Ascending aorta (tissue), 2 donors: ENCODE results near the gene PDE4DIP. TPM values are rescaled to one million over a fixed set of nuclear protein-coding genes. Genes with fewer than 3 reads are reported as not detected.
"Not testable (repeated sequence)": the region's sequence is repeated elsewhere in the genome, so short reads cannot be mapped to it uniquely, and the experiment has no call there.

Experiments used
- DNase-seq, 2 donors: peaks; one replicate each; pipeline ENCODE4 v3.0.0-alpha.2; 2019; ENCODE audit warnings: low spot score in 2 of 2
- H3K27ac ChIP-seq, 2 donors: fragments of 200-600 bp; sonication (generic); one replicate each; pipeline ENCODE4 v1.5.1; 2016 to 2017; ENCODE audit warnings: mild to moderate bottlenecking in 1 of 2
- H3K27me3 ChIP-seq: fragments of 200-600 bp; sonication (generic); one replicate; pipeline ENCODE4 v1.5.1; 2017
- H3K36me3 ChIP-seq, 2 donors: fragments of 200-600 bp; sonication (generic); one replicate each; pipeline ENCODE4 v1.5.1; 2016
- H3K4me1 ChIP-seq, 2 donors: fragments of 200-600 bp; sonication (generic); one replicate each; pipeline ENCODE4 v1.5.1; 2016 to 2017; ENCODE audit warnings: mild to moderate bottlenecking in 1 of 2
- H3K4me3 ChIP-seq, 2 donors: fragments of 200-600 bp; sonication (generic); one replicate each; pipeline ENCODE4 v1.5.1; 2016 to 2017; ENCODE audit warnings: mild to moderate bottlenecking in 1 of 2
- H3K9me3 ChIP-seq, 2 donors: fragments of 200-600 bp; sonication (generic); one replicate each; pipeline ENCODE4 v1.5.1; 2016
- intact Hi-C: fragments of 100-400 bp; cut with DNase I; formaldehyde crosslinking; loops from one replicate; pipeline ENCODE4 v1.15.1; 2023
- total RNA-seq: library from RNA; depleted of rRNA; stranded (reverse); fragments of >200 nt; gene quantifications from one replicate; pipeline ENCODE4 v1.1.0, GENCODE V29; 2016

Gene PDE4DIP
- total RNA-seq, 1 donor from 2014 or later, result 164 TPM

GRCh38 chr1:149043056-149043455, 198.8 kb downstream of the PDE4DIP start:
- H3K4me1 ChIP-seq, H3K27me3 ChIP-seq, DNase-seq, intact Hi-C loops, H3K4me3 ChIP-seq, H3K36me3 ChIP-seq, H3K9me3 ChIP-seq, H3K27ac ChIP-seq: not testable (repeated sequence)

GRCh38 chr1:149064611-149065010, 220.4 kb downstream of the PDE4DIP start:
- H3K36me3 ChIP-seq, DNase-seq, intact Hi-C loops, H3K27ac ChIP-seq, H3K4me3 ChIP-seq, H3K4me1 ChIP-seq, H3K27me3 ChIP-seq, H3K9me3 ChIP-seq: not testable (repeated sequence)

- H3K4me1 ChIP-seq, H3K27me3 ChIP-seq, intact Hi-C loops, H3K36me3 ChIP-seq, H3K27ac ChIP-seq, H3K9me3 ChIP-seq, DNase-seq, H3K4me3 ChIP-seq: not testable (repeated sequence)
These were observed 231.4 kb downstream of the PDE4DIP start for GRCh38 chr1:149075505-149076127.

Other genes starting within 250 kb of the PDE4DIP start
- gene NBPF14, start 248.4 kb upstream of the PDE4DIP start, total RNA-seq, result 23.8 TPM
- 52.5 TPM for gene NUDT4B, start 95.7 kb upstream of the PDE4DIP start, total RNA-seq